Loucy (cell line): Measurements from ENCODE around the gene MMRN2.

Experiments used
- H2AFZ ChIP-seq: fragments of 200-600 bp; sonication (generic); 2 replicates; pipeline ENCODE4 v1.6.0; 2016; ENCODE audit warnings: antibody characterized with exemption, mild to moderate bottlenecking, low read length, moderate library complexity
- H3F3A ChIP-seq: fragments of 200-600 bp; 2 replicates; pipeline ENCODE4 v1.6.0; 2016; ENCODE audit warnings: antibody characterized with exemption, low read depth, mild to moderate bottlenecking
- H3K27me3 ChIP-seq: fragments of 200-600 bp; sonication (generic); 2 replicates; pipeline ENCODE4 v1.6.1; 2014; ENCODE audit warnings: low read length, mild to moderate bottlenecking; ENCODE audit not compliant: insufficient read depth, poor library complexity, severe bottlenecking
- H3K36me3 ChIP-seq: fragments of 200-600 bp; sonication (generic); 2 replicates; pipeline ENCODE4 v1.6.1; 2016; ENCODE audit warnings: low read length; ENCODE audit not compliant: insufficient read depth
- H3K4me1 ChIP-seq: fragments of 200-600 bp; sonication (generic); 2 replicates; pipeline ENCODE4 v1.5.1; 2014; ENCODE audit warnings: low read length, mild to moderate bottlenecking; ENCODE audit not compliant: insufficient read depth, poor library complexity, severe bottlenecking
- H3K4me2 ChIP-seq: fragments of 200-600 bp; sonication (generic); 2 replicates; pipeline ENCODE4 v1.6.0; 2014; ENCODE audit warnings: antibody characterized with exemption, low read length, low read depth, mild to moderate bottlenecking; ENCODE audit not compliant: poor library complexity, severe bottlenecking
- H3K4me3 ChIP-seq: fragments of 200-600 bp; sonication (generic); 2 replicates; pipeline ENCODE4 v1.5.1; 2014; ENCODE audit warnings: low read length, mild to moderate bottlenecking, mixed read lengths; ENCODE audit not compliant: poor library complexity, severe bottlenecking
- H3K79me2 ChIP-seq: fragments of 200-600 bp; sonication (generic); 2 replicates; pipeline ENCODE4 v1.6.1; 2014; ENCODE audit warnings: low read length; ENCODE audit not compliant: insufficient read depth
- H3K9ac ChIP-seq: fragments of 200-600 bp; sonication (generic); 2 replicates; pipeline ENCODE4 v1.6.0; 2014; ENCODE audit warnings: mild to moderate bottlenecking, low read depth, low read length, moderate library complexity; ENCODE audit not compliant: poor library complexity, severe bottlenecking
- H3K9me2 ChIP-seq: fragments of 200-600 bp; sonication (generic); replicated peaks from 2 replicates; pipeline ENCODE4 v1.6.1; 2016; ENCODE audit warnings: low read depth, low read length, mixed read lengths
- H3K9me3 ChIP-seq: fragments of 200-600 bp; sonication (generic); 2 replicates; pipeline ENCODE4 v1.6.1; 2014; ENCODE audit warnings: mild to moderate bottlenecking, antibody characterized with exemption, low read length, low read depth; ENCODE audit not compliant: insufficient read depth
- H4K20me1 ChIP-seq: fragments of 200-600 bp; sonication (generic); 2 replicates; pipeline ENCODE4 v1.6.0; 2014; ENCODE audit warnings: antibody characterized with exemption, low read length, mild to moderate bottlenecking; ENCODE audit not compliant: insufficient read depth, poor library complexity, severe bottlenecking
- EZH2phosphoT487 ChIP-seq: fragments of 200-600 bp; IDR thresholded peaks from 2 replicates; pipeline ENCODE4 v1.6.1; 2018; ENCODE audit warnings: antibody characterized with exemption, mild to moderate bottlenecking, moderate library complexity, borderline replicate concordance
- TF ChIP-seq, protein P1 (sequence below): fragments of 200-600 bp; sonication (generic); conservative IDR thresholded peaks from 2 replicates; pipeline ENCODE4 v1.5.1; 2014; ENCODE audit warnings: mild to moderate bottlenecking, antibody characterized with exemption, low read length

Gene MMRN2

DNA sequence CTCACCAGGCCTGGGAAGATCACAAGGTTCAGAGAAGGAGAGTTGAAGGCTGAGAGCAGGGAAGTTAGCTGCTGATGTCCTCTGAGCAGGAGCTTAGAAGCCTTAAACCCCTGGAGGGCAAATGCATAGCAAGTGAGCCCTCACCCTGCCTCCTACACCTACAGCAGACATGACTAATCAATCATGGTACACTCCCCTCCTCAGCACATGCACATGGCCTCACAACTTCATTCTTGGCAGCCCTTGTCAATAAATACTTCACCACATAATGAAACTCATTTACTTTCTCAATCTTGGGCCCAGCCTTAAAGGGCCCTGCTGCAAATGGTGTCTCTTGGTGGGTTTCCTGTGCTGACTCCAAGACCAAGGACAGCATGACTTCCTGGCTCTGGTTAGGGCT is 12.9 kb downstream of the MMRN2 start:
- Histone ChIP-seq H3K4me1 (peaks cover 2% of the 10 kb centered on the region), H3K36me3 (no peaks in the 10 kb centered on the region), H4K20me1 (no peaks in the 10 kb centered on the region), H3K9me3 (no peaks in the 10 kb centered on the region), H3K9ac (no peak overlapping the region), H3K79me2 (no peaks in the 10 kb centered on the region), H3K4me3 (no peak overlapping the region), H3K4me2 (no peak overlapping the region), H3K27me3 (no peaks in the 10 kb centered on the region), H2AFZ (no peak overlapping the region), H3K9me2 (no peaks in the 10 kb centered on the region), H3F3A (no peaks in the 10 kb centered on the region)
- TF ChIP-seq, protein P1, sequence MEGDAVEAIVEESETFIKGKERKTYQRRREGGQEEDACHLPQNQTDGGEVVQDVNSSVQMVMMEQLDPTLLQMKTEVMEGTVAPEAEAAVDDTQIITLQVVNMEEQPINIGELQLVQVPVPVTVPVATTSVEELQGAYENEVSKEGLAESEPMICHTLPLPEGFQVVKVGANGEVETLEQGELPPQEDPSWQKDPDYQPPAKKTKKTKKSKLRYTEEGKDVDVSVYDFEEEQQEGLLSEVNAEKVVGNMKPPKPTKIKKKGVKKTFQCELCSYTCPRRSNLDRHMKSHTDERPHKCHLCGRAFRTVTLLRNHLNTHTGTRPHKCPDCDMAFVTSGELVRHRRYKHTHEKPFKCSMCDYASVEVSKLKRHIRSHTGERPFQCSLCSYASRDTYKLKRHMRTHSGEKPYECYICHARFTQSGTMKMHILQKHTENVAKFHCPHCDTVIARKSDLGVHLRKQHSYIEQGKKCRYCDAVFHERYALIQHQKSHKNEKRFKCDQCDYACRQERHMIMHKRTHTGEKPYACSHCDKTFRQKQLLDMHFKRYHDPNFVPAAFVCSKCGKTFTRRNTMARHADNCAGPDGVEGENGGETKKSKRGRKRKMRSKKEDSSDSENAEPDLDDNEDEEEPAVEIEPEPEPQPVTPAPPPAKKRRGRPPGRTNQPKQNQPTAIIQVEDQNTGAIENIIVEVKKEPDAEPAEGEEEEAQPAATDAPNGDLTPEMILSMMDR, result no peak
- no peak for TF ChIP-seq EZH2phosphoT487

GRCh38 chr10:86944031-86944419 is 13.4 kb downstream of the MMRN2 start:
- Histone ChIP-seq H2AFZ (no peak overlapping the region), H3K4me2 (no peak overlapping the region), H3K9ac (no peak overlapping the region), H3K27me3 (no peaks in the 10 kb centered on the region), H3K9me3 (no peaks in the 10 kb centered on the region), H3K79me2 (no peaks in the 10 kb centered on the region), H4K20me1 (no peaks in the 10 kb centered on the region), H3K4me1 (peaks cover 2% of the 10 kb centered on the region), H3K4me3 (no peak overlapping the region), H3K36me3 (no peaks in the 10 kb centered on the region), H3F3A (no peaks in the 10 kb centered on the region), H3K9me2 (no peaks in the 10 kb centered on the region)
- no peak for TF ChIP-seq EZH2phosphoT487
- TF ChIP-seq, protein P1, result no peak

DNA sequence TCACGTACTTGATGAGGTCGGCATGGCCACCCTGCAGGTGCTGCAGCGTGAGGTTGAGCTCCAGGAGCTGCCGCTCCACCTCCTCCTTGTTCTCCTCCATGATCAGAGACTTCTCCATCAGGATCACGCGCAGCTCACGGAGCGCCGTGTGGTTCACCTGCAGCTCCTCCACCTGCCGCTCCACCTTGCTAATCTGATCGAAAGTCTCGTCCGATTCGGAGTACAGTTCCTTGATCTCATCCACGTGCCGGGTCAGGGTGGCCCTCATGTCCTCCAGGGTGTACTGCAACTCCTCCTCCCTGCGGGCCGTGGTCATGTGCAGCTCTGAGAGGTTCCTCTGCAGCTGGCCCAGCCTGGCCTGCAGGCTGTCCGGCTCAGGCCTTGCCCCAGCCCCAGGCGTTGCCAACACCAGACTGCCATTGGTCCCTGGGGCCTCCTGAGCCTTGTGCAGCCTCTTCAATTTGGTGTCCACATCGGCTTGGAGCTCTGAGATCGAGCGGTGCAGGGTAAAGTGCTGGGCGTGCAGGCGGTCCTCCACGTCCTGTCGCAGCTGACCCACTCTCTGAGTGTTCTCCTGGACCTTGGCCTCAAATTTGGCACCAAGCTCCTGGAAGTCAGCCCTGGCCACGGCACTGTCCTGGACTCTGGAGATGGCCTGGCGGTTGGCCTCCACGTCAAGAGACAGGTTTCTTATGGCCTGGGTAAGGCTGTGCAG is 13.9 kb downstream of the MMRN2 start:
- TF ChIP-seq, protein P1, result no peak
- TF ChIP-seq EZH2phosphoT487, result no peak
- no peaks in the 10 kb centered on the region for H4K20me1 ChIP-seq
- H3K9ac ChIP-seq, result no peak overlapping the region
- H3K27me3 ChIP-seq, result no peaks in the 10 kb centered on the region
- H3F3A ChIP-seq, result no peaks in the 10 kb centered on the region
- H3K79me2 ChIP-seq, result no peaks in the 10 kb centered on the region
- no peaks in the 10 kb centered on the region for H3K9me2 ChIP-seq
- no peaks in the 10 kb centered on the region for H3K9me3 ChIP-seq
- no peak overlapping the region for H3K4me2 ChIP-seq
- no peak overlapping the region for H2AFZ ChIP-seq
- no peaks in the 10 kb centered on the region for H3K36me3 ChIP-seq
- H3K4me3 ChIP-seq, result no peak overlapping the region
- H3K4me1 ChIP-seq, result peaks cover 2% of the 10 kb centered on the region
